Liver (tissue), 3 donors: ENCODE data around the gene LMBRD2.
"Not testable (repeated sequence)": the region's sequence is repeated elsewhere in the genome, so short reads cannot be mapped to it uniquely, and the experiment has no call there.

Experiments
- CTCF ChIP-seq: fragments of 150-350 bp; IDR thresholded peaks from 2 replicates; pipeline ENCODE4 v1.5.1; 2017; ENCODE audit warnings: improper control_type of control experiment, low read depth, low read length; ENCODE audit not compliant: missing input control
- EGR1 ChIP-seq, 2 donors: IDR thresholded peaks; 2 replicates each; pipeline ENCODE4 v1.6.1; 2016 to 2018; ENCODE audit warnings: antibody characterized with exemption in 2 of 2, low read depth in 2 of 2
- NR2F2 ChIP-seq: IDR thresholded peaks from 2 replicates; pipeline ENCODE4 v1.6.1; 2016; ENCODE audit warnings: antibody characterized with exemption
- SP1 ChIP-seq: IDR thresholded peaks from 2 replicates; pipeline ENCODE4 v1.6.1; 2018; ENCODE audit warnings: antibody characterized with exemption, mild to moderate bottlenecking
- donor health status: healthy.
- donor health status: healthy.

- not testable (repeated sequence) for TF ChIP-seq EGR1 (IDR thresholded peaks at IDR 0.05; ENCODE audit: low read depth in 2 of 2); CTCF; SP1; NR2F2
Measured at GRCh38 chr5:36184408-36184807, 32.7 kb upstream of the LMBRD2 start.
